Erythroblast (primary cell): ENCODE data around the gene USP2.

Experiments
- DNase-seq, 2 experiments: peaks; one replicate each; lab custom pipeline; 2025; lab: John Stamatoyannopoulos, UW
- GATA1 ChIP-seq: IDR thresholded peaks from 2 replicates; pipeline ENCODE4 v1.6.1; 2011; ENCODE audit warnings: low read depth, mild to moderate bottlenecking, control low read depth, low read length, moderate library complexity
- POLR2A ChIP-seq: IDR thresholded peaks from 2 replicates; pipeline ENCODE4 v1.6.1; 2011; ENCODE audit warnings: mild to moderate bottlenecking, low read length

USP2 gene, protein sequence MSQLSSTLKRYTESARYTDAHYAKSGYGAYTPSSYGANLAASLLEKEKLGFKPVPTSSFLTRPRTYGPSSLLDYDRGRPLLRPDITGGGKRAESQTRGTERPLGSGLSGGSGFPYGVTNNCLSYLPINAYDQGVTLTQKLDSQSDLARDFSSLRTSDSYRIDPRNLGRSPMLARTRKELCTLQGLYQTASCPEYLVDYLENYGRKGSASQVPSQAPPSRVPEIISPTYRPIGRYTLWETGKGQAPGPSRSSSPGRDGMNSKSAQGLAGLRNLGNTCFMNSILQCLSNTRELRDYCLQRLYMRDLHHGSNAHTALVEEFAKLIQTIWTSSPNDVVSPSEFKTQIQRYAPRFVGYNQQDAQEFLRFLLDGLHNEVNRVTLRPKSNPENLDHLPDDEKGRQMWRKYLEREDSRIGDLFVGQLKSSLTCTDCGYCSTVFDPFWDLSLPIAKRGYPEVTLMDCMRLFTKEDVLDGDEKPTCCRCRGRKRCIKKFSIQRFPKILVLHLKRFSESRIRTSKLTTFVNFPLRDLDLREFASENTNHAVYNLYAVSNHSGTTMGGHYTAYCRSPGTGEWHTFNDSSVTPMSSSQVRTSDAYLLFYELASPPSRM

DNA sequence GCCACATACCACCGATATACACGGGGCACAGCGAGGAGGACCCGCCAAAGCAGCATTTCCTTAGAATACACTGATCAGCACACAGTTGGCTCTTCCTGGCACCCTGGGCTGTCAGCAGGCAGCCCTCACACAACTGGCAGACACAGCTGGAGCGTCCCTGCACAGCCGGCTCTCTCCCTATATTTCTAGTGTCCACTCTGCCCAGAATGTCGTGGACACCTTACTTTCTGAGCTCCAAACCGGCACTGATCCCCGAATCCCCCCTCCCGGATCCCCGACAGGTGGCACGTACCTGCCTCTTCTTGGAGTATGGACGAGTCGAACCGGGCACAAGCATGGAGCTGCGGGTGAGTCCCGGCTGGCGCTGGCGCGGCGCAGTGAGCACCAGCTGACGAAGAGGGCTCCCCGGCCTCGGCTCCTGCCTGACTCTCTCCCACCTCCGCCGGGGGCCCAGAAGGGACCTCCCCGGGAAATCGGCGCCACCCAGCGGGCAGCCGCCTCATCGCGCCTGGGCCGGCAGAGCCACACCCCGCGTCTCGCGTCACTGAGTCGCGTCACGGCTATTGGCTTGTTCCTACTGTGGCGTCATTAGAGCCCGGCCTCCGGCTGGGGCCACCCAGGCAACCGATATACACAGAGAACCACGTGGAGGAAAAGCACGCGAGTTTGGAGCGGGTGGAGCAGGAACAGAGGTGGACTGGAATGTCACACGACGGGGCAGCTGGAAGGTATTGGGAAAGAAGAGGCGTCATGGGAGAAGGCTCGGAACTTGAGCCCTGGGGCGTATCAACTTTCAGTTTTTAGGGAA, at the start of gene USP2:
Gene USP2, minus strand, starts transcription at position 510 of the 808 bp plus-strand sequence. CDS start 8,210 bp downstream, outside the sequence.
- DNase-seq: peak; percentile 93 to 96
- TF ChIP-seq POLR2A: no peak
- TF ChIP-seq GATA1: no peak

DNA sequence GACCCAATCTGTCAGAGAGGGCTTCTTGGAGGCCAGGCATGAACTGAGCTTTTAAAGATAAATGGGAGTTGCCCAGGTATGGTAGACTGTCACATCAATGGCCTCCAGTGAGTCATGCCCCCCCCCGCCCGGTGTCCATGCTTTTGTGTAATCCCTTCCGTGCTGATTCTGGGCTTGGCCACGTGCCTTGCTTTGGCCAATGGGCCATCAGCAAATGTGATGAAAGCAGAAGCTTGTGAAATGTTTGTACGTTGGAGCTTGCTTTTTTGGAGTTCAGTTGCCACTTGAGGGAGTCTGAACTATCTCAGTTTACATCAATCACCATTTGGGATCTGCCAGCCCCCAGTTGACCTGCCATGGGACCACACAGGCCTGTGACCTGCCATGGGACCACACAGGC, 45.8 kb upstream of the USP2 start:
- TF ChIP-seq POLR2A: no peak
- no peak for TF ChIP-seq GATA1

DNA sequence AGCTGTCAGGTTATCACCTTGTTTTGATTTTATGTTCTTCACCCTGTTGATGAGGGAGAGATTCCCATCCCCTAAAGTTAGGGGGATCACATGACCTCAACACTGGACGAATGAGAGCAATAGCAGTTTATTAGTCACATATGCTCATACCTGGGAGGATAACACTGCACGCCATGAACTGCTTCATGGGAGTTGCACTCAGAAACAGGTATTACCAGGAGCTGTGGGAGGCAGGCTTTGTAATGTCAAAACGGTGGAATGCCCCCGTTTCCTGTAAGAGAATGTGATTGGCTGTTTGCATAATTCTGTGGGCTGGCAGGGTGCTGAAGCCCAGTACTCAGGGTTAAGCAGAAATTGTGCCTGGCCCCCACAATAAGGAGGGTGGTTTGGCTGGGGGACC, 44.7 kb upstream of the USP2 start:
- no peak for TF ChIP-seq POLR2A
- TF ChIP-seq GATA1: no peak
- no peak for DNase-seq

More for the DNA sequence above, 45.8 kb upstream of the USP2 start:
- no peak for DNase-seq

DNA sequence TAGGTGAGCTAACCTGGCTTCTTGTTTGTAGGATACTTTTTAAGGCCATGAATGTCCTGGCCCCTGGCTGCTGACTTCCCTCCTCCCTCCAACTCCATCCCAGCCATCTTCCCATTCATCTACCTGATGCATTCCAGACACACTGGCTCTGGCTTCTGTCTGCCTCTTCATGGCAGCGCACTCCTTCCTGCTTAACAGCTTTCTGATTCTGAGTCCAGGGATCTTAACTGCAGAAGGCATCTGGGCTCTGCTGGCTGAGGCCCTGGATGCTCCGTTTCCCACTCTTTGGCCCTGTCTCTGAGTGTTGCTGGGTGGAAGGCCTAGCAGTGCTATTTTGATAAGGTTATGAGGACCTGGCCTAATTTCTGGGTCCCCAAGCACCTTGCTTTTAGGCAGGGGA, 43.3 kb upstream of the USP2 start:
- TF ChIP-seq POLR2A (no peak), GATA1 (no peak)
- DNase-seq: no peak

DNA sequence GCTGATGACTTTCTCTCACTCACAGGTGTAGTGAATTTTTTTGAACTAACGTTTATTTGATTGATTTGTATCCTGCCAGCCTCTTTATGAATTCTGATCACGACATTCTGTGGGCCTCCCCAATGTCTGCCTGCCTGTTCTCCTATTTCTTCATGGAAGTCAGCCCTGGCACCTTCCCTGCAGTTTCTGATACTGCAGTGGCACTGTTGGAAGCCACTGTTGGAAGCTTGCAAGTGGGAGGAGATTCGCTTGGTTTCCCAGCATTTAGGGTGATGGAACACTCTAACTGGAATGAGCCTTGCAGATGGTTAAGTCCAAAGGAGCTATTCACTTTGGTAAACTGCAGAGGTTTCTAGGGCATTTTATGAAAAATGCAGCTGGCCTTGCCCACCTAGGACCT, 42.8 kb upstream of the USP2 start:
- no peak for DNase-seq
- no peak for TF ChIP-seq GATA1
- TF ChIP-seq POLR2A: no peak

DNA sequence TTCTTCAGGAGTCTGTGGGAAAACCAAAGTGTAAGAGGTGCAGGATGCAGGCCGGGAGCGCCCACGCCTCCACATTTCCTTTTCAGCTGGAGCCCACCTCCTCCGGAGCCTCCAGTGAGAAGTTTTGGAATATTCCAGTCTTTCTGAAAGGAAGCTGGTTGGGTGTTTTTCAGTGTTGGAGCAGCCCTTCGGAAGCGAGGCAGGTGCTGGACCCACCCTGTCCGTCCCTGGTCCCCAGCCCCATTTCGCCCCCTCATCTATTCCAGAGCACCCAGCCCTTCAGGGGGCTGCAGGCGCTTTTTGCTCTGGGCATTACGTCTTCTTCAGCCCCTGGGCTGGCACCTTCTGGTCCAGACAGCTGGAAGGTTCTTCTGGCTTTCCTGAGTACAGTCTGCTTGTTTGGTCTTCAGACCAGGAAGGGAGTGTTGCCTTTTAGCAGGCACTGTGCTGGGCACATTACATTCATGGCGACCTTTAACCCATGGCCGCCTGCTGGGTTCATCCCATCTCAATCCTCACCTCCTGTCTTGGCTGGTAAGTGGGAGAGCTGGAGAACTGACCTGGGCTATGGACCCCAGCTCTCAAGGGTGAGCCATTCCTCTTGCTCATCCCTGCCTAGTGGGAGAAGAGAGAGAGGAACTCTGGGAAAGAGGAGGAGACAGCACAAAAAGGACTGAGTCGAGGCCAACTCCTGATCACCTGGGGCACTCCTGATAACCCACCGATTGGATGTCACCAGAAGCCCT, 42.2 kb upstream of the USP2 start:
- TF ChIP-seq POLR2A (no peak), GATA1 (no peak)
- no peak for DNase-seq

DNA sequence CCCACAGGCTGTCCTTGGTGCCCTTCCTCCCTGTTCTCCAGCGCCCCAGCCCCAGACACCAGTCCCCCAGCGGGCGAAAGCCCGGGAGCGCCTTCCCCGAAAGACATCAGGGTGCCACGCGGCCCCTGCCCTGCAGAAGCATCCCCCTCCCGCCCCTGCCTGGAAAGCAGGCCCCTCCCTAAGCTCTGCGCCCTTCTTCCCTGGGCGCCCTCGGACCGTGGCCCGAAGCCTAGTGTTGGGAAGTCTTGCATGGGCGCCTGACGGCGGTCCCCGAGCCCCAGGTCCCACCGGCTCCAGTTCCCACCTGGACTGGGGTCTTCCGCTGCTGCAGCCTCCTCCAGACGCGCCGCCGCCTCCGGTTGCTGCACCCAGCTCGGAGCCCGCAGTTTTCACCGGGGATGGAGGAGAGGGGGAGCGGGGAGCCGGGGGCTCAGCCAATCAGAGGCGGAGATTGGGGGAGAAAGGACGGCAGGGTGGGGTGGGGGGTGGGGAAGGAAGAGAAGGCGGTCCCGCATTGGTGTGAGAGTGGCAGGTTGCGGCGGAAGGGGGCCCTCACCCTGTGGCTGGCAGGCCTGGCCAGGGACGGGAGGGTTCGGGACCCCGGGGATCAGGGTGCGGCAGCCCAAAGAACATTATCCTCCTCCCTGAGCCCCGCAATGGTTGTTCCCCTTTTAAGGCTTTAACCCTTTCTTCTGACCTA, 41.5 kb upstream of the USP2 start, which contains the start of gene THY1:
Gene THY1, minus strand, starts transcription at position 364 of the 700 bp plus-strand sequence. CDS start 2,267 bp downstream, outside the sequence.
- TF ChIP-seq GATA1 (no peak), POLR2A (no peak)
- no peak for DNase-seq

DNA sequence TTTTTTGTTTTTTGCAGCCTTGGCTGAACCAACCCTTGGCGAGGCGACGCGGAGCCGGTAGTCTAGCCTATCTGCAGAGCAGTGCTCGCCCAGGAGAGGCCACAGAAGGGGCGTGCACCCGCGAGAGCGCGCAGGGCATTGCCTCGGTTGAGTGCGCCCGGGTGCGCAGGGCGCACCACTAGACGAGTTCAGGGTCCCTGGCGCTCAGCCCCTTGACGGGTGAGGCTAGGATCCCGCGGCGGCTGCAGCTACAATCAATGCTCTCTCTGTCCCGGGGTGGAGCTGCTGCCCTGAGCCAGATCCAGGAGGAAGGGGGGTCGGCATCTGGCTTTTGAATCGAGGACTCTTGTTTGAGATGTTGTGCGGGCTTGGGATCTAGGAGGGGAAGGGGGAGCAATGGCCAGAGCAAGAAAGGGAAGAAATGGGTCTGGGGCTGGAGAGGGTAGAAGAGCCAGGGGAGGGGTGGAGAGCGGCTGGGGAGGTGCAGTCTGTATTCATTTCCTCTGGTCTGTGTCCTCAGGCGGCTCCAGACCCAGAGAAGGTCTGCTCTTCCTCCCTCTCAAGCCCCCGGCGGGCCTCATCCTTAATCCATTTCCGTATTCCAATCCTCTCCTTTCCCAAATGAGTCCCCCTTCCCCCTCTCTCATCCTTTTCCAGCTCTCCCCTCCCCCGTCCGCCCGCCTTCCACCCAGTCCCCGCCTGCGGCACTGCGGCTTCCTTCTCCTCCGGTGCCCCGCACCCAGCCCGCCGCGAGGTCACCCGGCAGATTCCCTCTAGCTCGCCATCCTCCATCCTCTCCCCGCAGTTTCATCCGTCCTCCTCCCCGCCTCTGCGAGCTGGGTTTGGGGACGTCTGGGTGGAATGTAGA, 40.7 kb upstream of the USP2 start:
- TF ChIP-seq GATA1 (no peak), POLR2A (no peak)

DNA sequence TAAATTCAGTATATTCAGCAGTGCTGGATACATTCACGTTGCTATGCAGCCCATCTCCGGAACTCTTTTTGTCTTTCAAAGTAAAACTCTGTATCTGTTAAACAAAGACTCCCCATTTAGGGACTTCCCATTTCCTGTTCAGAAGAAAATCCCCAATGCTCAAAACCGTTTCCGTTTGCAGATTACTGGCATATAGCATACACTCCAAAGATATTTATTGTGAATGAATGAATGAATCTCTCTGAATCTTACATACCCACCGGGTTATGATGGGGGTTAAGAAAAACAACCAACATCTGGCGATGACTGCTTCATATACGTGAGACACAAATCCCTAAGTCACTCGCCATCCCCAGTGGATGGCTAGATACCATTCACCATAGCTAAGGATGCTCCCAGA, 39.9 kb upstream of the USP2 start:
- no peak for DNase-seq
- TF ChIP-seq GATA1 (no peak), POLR2A (no peak)

More for the DNA sequence above, 40.7 kb upstream of the USP2 start:
- no peak for DNase-seq

DNA sequence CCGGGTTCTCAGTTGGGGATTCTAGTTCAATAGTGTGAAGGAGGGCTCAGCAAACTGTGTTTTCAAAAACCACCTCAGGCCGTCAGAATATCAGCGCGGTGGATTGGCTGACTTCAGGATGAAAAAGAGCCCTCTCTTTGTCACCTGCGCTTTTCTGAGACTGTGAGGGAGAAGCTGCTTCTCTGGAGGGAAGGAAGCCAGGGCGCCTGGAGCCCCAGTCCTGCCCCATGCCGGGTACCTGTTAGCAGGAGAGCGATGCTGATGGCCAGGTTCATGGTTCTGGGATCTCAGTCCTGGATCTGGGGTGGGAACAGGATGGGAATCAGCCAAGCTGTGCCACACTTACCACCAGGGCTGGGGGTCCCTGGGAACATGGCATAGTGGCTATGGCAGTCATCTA, 39.1 kb upstream of the USP2 start:
- DNase-seq: no peak
- TF ChIP-seq GATA1: no peak
- TF ChIP-seq POLR2A: no peak

DNA sequence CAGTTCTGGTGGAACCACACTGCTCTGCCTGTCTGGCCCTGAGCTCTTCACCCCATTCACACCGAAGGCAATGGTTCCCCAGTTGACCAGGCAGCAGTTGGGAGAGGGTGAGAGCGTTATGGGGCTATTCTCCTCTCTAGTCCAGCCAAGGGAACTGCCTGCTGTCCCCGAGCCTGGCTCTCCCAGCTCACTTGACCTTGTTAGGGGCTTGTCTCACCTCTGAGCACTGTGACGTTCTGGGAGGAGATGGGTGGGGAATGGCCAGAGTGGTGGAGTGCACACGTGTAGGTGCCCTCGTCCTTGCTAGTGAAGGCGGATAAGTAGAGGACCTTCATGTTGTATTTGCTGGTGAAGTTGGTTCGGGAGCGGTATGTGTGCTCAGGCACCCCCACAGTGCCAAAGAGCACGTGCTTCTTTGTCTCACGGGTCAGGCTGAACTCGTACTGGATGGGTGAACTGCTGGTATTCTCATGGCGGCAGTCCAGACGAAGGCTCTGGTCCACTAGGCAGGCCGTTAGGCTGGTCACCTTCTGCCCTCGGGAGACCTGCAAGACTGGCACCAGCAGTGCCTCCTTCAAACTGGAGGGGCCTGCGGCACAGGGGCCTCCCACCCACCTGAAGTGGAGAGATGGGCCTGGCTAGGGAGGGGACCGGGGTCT, 38.5 kb upstream of the USP2 start:
- DNase-seq: no peak
- TF ChIP-seq POLR2A: no peak
- TF ChIP-seq GATA1: no peak
